PC-9 (cell line): Measurements from ENCODE around the gene CCDC85B. TPM values are rescaled to one million over a fixed set of nuclear protein-coding genes. Genes with fewer than 3 reads are reported as not detected.

Source experiments
- BruUV-seq: library from RNA; stranded (reverse); fragments of 400-500 nt; replicated peaks from 2 replicates; lab custom pipeline; 2021; lab: Mats Ljungman, UMichigan
- CTCF ChIA-PET: fragments of 300-600 bp; sonication (Branson Sonifier 250); formaldehyde crosslinking; loops from one replicate; lab custom pipeline; 2022; ENCODE audit warnings: antibody characterized with exemption; lab: Charles Lee
- POLR2A ChIA-PET: fragments of 300-600 bp; sonication (Branson Sonifier 250); formaldehyde crosslinking; loops from one replicate; lab custom pipeline; 2022; ENCODE audit warnings: antibody characterized with exemption; ENCODE audit not compliant: unreplicated experiment; lab: Charles Lee
- DNase-seq, 2 experiments: peaks; one replicate each; pipeline versions ENCODE4 v3.0.0 to v3.0.0-alpha.2; 2015 to 2022; ENCODE audit warnings: mixed read lengths in 1 of 2
- H2AFZ ChIP-seq: fragments of 200-600 bp; sonication (generic); 2 replicates; pipeline ENCODE4 v1.8.1; 2017; ENCODE audit warnings: antibody characterized with exemption
- H3F3A ChIP-seq: fragments of 200-600 bp; sonication (generic); 2 replicates; pipeline ENCODE4 v1.8.1; 2017; ENCODE audit warnings: antibody characterized with exemption, mild to moderate bottlenecking, low read depth; ENCODE audit not compliant: insufficient read depth
- H3K27ac ChIP-seq: fragments of 200-600 bp; sonication (generic); 2 replicates; pipeline ENCODE4 v1.6.1; 2016; ENCODE audit warnings: mixed run types
- H3K27me3 ChIP-seq: fragments of 200-600 bp; sonication (generic); 2 replicates; pipeline ENCODE4 v1.6.1; 2016; ENCODE audit warnings: low read depth, mixed run types; ENCODE audit not compliant: insufficient read depth
- H3K36me3 ChIP-seq: fragments of 200-600 bp; sonication (generic); 2 replicates; pipeline ENCODE4 v1.6.1; 2016; ENCODE audit warnings: low read depth, mixed run types
- H3K4me1 ChIP-seq: fragments of 200-600 bp; sonication (generic); replicated peaks from 2 replicates; pipeline ENCODE4 v1.6.1; 2016; ENCODE audit warnings: mixed run types; ENCODE audit not compliant: insufficient read depth
- H3K4me2 ChIP-seq: fragments of 200-600 bp; sonication (generic); 2 replicates; pipeline ENCODE4 v1.6.1; 2017; ENCODE audit warnings: mixed run types
- H3K4me3 ChIP-seq: fragments of 200-600 bp; sonication (generic); 2 replicates; pipeline ENCODE4 v1.6.1; 2016; ENCODE audit warnings: mixed run types
- H3K79me2 ChIP-seq: fragments of 200-600 bp; sonication (generic); 2 replicates; pipeline ENCODE4 v1.6.1; 2017; ENCODE audit warnings: low read depth, mixed run types
- H3K9me2 ChIP-seq: fragments of 200-600 bp; sonication (generic); 2 replicates; pipeline ENCODE4 v1.8.1; 2017; ENCODE audit warnings: mild to moderate bottlenecking; ENCODE audit not compliant: insufficient read depth
- H3K9me3 ChIP-seq: fragments of 200-600 bp; sonication (generic); 2 replicates; pipeline ENCODE4 v1.8.1; 2016; ENCODE audit warnings: low read depth; ENCODE audit not compliant: insufficient read depth
- H4K20me1 ChIP-seq: fragments of 200-600 bp; sonication (generic); 2 replicates; pipeline ENCODE4 v1.8.1; 2017; ENCODE audit not compliant: insufficient read depth
- EZH2 ChIP-seq: fragments of 200-600 bp; sonication (generic); IDR thresholded peaks from 2 replicates; pipeline ENCODE4 v1.8.0; 2017; ENCODE audit warnings: antibody characterized with exemption, low read depth
- intact Hi-C: fragments of 100-400 bp; cut with micrococcal nuclease; formaldehyde crosslinking; loops from one replicate; pipeline ENCODE4 v1.10.0; 2022; ENCODE audit not compliant: unreplicated experiment
- total RNA-seq: library from RNA; stranded (reverse); gene quantifications from 2 replicates; pipeline ENCODE4 v1.2.3, GENCODE V29; 2021
- TF ChIP-seq, protein P1 (sequence below): fragments of 200-600 bp; sonication (generic); conservative IDR thresholded peaks from 2 replicates; pipeline ENCODE4 v1.6.1; 2017; ENCODE audit warnings: mixed run types, antibody characterized with exemption, mild to moderate bottlenecking, moderate library complexity

Gene CCDC85B
- total RNA-seq, 1 experiment from 2014 or later: 45.0 TPM

DNA sequence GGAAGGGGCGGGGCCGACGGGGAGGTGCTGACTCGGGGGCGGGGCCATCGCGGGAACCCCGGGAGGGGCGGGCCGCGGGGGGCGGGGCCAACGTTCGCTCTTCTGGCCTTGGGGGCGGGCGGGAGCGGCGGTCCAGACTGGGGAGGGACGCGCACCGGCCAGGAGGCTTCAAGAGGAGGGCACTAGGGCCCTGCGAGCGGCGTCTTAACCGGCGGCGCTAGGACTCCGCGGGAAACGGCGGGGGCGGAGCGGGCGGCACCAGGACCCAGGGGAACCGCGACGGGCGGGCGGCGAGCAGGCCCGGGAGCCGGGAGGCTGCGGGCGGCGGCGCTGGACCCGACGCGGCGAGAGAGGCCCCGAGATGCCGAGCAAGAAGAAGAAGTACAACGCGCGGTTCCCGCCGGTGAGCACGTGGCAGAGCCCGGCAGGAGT is 28.7 kb downstream of the CCDC85B start, which contains the start of gene DRAP1:
DRAP1 (plus strand) TSS at position 286 of the 432 bp plus-strand sequence; CDS start at position 362, 76 bp downstream.
- CTCF ChIA-PET: interaction anchor here (0.6 kb wide), 1 partner anchor 32 kb away, joined by 3 read pairs; no protein-coding TSS in a partner anchor

GRCh38 chr11:65919573-65920371 is 29.3 kb downstream of the CCDC85B start:
- peak overlapping the region; percentile 80 for H2AFZ ChIP-seq
- H3K36me3 ChIP-seq: peaks cover 6% of the 10 kb centered on the region; the same call in 1 of the 2 replicates
- H4K20me1 ChIP-seq: no peaks in the 10 kb centered on the region
- peaks cover 44% of the 10 kb centered on the region for H3K4me1 ChIP-seq
- H3K4me3 ChIP-seq: peak overlapping the region; percentile 83
- peaks cover 39% of the 10 kb centered on the region; the same call in 1 of the 2 replicates for H3F3A ChIP-seq
- peak in 1 of 2 experiments; percentile 50 for DNase-seq
- H3K27me3 ChIP-seq: no peaks in the 10 kb centered on the region
- H3K79me2 ChIP-seq: peaks cover 42% of the 10 kb centered on the region
- no peak for TF ChIP-seq EZH2
- TF ChIP-seq, protein P1, sequence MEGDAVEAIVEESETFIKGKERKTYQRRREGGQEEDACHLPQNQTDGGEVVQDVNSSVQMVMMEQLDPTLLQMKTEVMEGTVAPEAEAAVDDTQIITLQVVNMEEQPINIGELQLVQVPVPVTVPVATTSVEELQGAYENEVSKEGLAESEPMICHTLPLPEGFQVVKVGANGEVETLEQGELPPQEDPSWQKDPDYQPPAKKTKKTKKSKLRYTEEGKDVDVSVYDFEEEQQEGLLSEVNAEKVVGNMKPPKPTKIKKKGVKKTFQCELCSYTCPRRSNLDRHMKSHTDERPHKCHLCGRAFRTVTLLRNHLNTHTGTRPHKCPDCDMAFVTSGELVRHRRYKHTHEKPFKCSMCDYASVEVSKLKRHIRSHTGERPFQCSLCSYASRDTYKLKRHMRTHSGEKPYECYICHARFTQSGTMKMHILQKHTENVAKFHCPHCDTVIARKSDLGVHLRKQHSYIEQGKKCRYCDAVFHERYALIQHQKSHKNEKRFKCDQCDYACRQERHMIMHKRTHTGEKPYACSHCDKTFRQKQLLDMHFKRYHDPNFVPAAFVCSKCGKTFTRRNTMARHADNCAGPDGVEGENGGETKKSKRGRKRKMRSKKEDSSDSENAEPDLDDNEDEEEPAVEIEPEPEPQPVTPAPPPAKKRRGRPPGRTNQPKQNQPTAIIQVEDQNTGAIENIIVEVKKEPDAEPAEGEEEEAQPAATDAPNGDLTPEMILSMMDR: no peak
- no peaks in the 10 kb centered on the region for H3K9me3 ChIP-seq
- H3K27ac ChIP-seq: no peak overlapping the region
- ChIA-PET POLR2A (interaction anchor here (0.6 to 0.7 kb wide), 2 partner anchors 19 to 40 kb away, joined by 4 to 5 read pairs; no protein-coding TSS in a partner anchor), CTCF (interaction anchor here (0.6 kb wide), 1 partner anchor 32 kb away, joined by 3 read pairs; no protein-coding TSS in a partner anchor)
- H3K4me2 ChIP-seq: peak overlapping the region; percentile 94
- intact Hi-C loops: loop anchor here (1.0 to 5.0 kb wide), 3 partner anchors 31 to 362 kb away; partner anchors contain the start of genes FIBP, LTBP3 and SART1
- no TSS peak for BruUV-seq
- H3K9me2 ChIP-seq: no peaks in the 10 kb centered on the region

More for the DNA sequence above, 28.7 kb downstream of the CCDC85B start, which contains the start of gene DRAP1:
- H3K27me3 ChIP-seq: no peaks in the 10 kb centered on the region
- peaks cover 49% of the 10 kb centered on the region for H3K4me1 ChIP-seq
- H3F3A ChIP-seq: peaks cover 39% of the 10 kb centered on the region; the same call in 1 of the 2 replicates
- H3K36me3 ChIP-seq: peaks cover 6% of the 10 kb centered on the region; the same call in 1 of the 2 replicates
- intact Hi-C loops: loop anchor here (1.0 to 5.0 kb wide), 3 partner anchors 31 to 362 kb away; partner anchors contain the start of genes FIBP, LTBP3 and SART1
- no peaks in the 10 kb centered on the region for H4K20me1 ChIP-seq
- no peaks in the 10 kb centered on the region for H3K9me2 ChIP-seq
- peaks cover 42% of the 10 kb centered on the region for H3K79me2 ChIP-seq
- peak within 1 kb of the TSS; percentile 94 for H3K4me2 ChIP-seq
- POLR2A ChIA-PET: interaction anchor here (0.6 kb wide), 1 partner anchor 19 kb away, joined by 5 read pairs; no protein-coding TSS in a partner anchor
- BruUV-seq: no TSS peak
- TF ChIP-seq, protein P1: no peak
- no peak for TF ChIP-seq EZH2
- peak within 1 kb of the TSS; percentile 90 for H3K27ac ChIP-seq
- peak within 1 kb of the TSS; percentile 89 for H3K4me3 ChIP-seq
- H3K9me3 ChIP-seq: no peaks in the 10 kb centered on the region
- DNase-seq: peak; percentile 91 to 99
- peak within 1 kb of the TSS; percentile 80 for H2AFZ ChIP-seq

GRCh38 chr11:65920372-65920802 is 29.9 kb downstream of the CCDC85B start:
- peaks cover 42% of the 10 kb centered on the region for H3K79me2 ChIP-seq

More at GRCh38 chr11:65920372-65920802, 29.9 kb downstream of the CCDC85B start:
- H4K20me1 ChIP-seq: no peaks in the 10 kb centered on the region
- no peak overlapping the region for H3K27ac ChIP-seq
- DNase-seq: no peak
- peaks cover 6% of the 10 kb centered on the region; the same call in 1 of the 2 replicates for H3K36me3 ChIP-seq
- H3K9me3 ChIP-seq: no peaks in the 10 kb centered on the region
- CTCF ChIA-PET: no interaction called here
- H3F3A ChIP-seq: peaks cover 38% of the 10 kb centered on the region; the same call in 1 of the 2 replicates
- POLR2A ChIA-PET: interaction anchor here (0.7 kb wide), 2 partner anchors 21 to 40 kb away, joined by 3 to 4 read pairs; no protein-coding TSS in a partner anchor
- no peak for TF ChIP-seq EZH2
- intact Hi-C loops: no loop called here
- no TSS peak for BruUV-seq
- peak overlapping the region; percentile 94 for H3K4me2 ChIP-seq
- H2AFZ ChIP-seq: peak overlapping the region; percentile 80; the same call in 1 of the 2 replicates
- no peaks in the 10 kb centered on the region for H3K27me3 ChIP-seq
- no peaks in the 10 kb centered on the region for H3K9me2 ChIP-seq
- peak overlapping the region; percentile 83 for H3K4me3 ChIP-seq
- peaks cover 38% of the 10 kb centered on the region for H3K4me1 ChIP-seq
